ENCODE measurements around the gene PRAME.
A peak's percentile ranks its signal among the peaks of the same experiment; 100 is the strongest.
"Not testable (repeated sequence)": the region's sequence is repeated elsewhere in the genome, so short reads cannot be mapped to it uniquely, and the experiment has no call there.

Gene PRAME

DNA sequence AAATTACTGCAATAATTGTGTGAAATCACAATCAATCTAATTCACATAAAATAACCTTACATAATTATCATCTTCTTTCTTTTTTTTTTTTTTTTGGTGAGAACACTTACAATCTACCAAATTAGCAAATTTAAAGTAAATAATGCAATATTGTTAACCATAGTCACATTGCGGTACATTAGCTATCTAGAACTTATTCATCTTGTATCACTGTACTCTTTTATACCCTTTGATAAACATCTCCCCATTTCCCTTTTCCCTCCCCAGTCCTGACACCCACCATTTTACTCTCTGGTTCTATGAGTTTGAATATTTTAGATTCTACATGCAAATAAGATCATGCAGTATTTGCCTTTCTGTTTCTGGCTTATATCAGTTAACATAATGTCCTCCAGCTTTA, 24.0 kb upstream of the PRAME start:
- DNase-seq (ENCODE audit: insufficient read length, low spot score) (no peak), FAIRE-seq (no peak)

DNA sequence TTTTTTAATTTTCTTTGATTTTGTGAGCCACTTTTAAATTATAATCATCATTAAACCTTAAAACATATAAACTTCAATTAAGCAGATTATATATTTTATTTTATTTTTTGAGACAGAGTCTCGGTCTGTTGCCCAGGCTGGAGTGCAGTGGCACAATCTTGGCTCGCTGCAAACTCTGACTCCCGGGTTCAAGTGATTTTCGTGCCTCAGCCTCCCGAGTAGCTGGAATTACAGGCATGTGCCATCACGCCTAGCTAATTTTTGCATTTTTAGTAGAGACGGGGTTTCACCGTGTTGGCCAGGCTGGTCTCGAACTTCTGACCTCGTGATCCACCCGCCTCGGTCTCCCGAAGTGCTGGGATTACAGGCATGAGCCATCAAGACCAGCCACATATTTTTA, 22.5 kb upstream of the PRAME start:
- FAIRE-seq; DNase-seq (ENCODE audit: insufficient read length, low spot score): not testable (repeated sequence)

DNA sequence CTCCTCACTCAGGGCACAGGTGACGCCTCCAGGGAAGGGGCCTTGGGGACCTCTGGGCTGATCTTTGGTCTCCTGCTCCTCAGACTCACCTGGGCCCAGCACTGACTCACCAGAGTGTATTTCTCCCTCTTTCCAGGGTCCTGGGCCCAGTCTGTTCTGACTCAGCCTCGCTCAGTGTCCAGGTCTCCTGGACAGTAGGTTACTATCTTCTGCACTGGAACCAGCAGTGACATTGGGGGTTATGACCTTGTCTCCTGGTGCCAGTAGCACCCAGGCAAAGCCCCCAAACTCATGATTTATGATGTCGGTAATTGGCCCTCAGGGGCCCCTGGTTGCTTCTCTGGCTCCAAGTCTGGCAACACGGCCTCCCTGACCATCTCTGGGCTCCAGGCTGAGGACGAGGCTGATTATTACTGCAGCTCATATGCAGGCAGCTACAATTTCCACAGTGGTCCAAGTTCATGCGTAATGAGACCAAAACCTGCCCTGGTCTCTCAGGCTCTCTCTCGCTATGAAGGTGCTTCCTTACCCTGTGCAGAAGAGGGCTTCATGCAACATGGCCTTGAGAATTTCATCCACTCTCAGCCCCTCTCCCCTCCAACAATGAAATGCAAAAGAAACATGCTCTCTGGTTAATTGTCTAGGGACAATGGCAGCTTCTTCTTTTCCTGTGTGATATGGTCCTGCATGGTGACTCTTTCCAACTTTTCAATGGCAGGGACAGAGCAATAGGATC, 21.0 kb upstream of the PRAME start:
- no peak for FAIRE-seq

DNA sequence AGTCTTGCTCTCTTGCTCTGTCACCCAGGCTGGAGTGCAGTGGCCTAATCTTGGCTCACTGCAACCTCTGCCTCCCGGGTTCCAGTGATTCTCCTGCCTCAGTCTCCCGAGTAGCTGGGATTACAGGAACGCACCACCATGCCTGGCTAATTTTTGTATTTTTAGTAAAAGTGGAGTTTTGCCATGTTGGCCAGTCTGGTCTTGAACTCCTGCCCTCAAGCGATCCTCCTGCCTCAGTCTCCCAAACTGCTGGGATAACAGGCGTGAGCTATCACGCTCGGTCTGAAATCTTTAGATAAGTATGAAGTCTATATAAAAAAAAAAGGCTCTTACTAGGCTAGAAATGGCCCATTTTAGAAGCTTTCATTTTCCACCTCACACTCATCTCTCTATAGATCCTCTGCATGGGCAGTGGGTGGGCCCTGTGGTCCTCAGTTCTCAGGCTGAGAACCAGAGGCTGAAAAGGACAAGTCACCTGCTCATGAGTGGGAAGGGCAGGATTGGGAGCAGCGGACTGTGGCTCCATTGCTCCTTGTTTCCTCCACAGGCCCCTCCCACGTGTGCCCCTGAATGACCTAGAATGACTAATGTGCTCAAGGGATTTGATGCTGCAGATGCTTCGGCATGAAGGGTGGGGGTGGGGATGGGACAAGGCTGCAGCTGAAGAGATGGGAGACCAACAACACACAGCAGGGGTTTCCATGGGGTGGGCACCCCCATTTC, 19.8 kb upstream of the PRAME start:
- DNase-seq (ENCODE audit: insufficient read length, low spot score) = no peak
- no peak for FAIRE-seq

More for the DNA sequence above, 21.0 kb upstream of the PRAME start:
- no peak for DNase-seq (ENCODE audit: insufficient read length, low spot score)

DNA sequence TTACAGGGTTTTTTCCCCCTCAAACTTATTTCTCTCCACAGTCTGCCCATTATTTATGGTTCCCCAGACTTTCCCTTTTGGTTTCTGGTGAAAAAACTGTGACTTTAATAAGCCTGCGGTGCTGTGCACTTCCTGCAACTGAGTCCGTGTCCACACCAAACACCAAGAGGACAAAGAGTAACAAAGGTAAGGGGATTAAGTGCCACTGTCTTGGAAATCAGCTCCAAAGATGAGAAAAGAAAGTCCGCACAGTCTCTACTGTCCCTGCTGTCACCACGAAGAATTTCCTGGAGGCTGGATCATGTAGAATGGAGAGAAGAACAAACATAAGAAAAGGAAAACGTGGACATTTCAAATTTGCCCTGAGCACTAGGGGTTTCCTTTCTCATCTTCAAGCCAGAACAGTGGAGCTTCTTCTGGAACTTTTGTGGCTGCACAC, 17.9 kb upstream of the PRAME start:
- FAIRE-seq (no peak), DNase-seq (ENCODE audit: insufficient read length, low spot score) (no peak)

DNA sequence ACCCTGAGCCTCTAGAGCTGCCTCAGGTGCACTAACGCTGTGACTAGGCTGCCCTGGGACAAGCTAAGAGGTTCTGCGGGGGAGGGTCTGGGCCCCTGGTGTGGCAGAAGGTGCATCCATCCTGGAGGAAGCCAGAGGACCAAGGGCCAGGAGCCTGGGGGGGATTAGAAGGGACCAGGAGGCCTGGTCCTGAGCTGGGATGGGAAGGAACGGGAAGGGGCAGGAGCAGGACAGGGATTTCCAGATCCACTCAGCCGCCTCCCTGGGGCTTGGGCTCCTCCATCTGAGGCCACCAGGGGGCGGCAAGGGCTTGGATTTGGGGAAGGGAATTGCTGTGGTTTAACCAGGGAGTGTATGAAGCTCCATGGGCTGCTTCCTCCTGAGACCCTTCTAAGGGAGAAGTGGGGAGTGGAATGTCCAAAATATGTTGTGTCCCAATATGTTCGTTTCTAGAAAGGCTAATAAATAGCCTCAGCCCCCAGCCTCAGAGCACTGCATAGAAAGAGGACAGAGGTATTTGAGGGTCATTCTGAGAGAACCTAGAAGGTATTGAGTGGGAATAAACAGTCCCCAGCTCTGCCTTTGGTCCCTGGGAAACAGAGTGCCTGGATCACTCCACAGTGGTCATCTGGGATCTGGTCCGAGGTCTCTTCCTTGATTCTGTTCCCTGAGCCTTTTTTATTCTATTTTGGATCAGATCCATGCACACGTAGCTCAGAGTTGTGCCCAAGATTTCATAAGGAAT, 17.4 kb upstream of the PRAME start:
- no peak for DNase-seq (ENCODE audit: insufficient read length, low spot score)
- FAIRE-seq = no peak

DNA sequence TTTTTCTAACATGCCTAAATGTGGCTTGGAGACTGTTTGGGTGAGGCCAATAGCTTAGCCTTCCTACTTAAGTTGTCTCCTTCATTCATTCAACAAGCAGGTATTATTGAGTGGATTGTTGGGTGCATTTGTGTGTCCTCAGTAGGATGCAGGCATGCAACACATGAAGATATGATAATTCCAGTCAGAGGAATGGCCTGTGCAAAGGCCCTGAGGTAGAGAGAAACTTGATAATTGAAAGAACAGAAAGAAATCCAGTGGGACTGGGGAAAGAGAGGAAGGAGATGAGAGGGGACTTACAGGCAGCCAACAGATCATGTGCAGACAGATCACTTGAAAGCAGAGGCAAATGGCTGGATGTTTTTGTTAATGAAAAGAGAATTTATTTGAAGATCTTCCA, 15.3 kb upstream of the PRAME start:
- FAIRE-seq (no peak), DNase-seq (ENCODE audit: insufficient read length, low spot score) (no peak)

DNA sequence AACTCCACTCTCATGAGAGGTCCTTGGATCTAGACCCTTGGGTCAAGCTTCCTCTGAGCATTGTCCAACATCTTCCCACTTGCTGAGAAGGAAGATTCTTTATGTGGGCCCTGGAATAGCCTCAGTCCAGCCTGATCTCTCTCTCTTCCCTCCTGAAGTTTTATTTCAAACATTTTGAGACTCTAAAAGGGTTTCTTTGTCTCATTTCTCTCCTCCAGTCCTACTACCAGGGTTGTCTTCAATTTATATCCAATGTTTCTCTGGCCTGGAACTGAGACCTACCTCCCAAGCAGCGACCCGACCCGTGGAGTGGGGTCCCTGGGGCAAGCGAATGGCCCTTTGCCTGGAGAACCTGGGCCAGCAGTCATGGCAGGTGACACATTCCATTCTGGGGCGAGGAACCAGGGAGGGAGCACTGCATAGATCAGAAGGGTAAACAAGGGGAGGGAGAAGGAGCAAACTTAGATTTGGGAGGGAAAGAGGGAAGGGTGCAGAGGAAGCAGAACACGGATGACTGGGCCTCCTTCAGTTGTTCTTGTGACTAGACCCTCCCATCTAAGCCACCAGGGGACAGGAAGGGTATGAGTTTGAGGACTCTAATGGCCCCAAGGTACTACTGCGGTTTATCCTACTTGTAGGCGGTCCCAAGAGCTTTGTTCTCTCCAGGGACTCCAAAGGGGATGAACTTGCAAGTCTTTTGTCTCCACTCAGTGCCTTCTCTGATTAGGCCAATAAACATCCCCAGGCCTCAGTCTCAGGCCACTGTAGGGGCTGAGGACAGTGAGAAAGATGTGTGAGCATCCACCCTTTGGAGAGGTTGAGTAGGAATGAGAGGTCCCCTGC, 14.2 kb upstream of the PRAME start:
- DNase-seq (ENCODE audit: insufficient read length, low spot score) = no peak

DNA sequence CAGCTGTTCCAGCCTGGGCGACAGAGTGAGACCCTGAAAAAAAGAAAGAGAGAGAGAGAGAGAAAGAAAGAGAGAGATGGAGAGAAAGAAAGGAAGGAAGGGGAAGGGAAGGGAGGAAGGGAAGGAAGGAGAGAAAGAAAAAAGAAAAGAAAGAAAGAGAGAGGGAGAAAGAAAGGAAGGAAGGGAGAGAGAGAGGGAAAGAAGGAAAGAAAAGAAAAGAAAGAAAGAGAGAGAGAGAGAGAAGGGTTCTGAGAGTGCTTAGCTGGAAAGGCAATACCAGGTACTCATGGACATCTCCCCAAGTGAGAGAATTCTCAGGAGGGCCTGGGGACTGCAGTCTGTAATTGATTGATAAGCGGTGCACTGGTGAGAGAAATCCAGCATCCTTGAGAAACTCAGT, 12.8 kb upstream of the PRAME start:
- no peak for FAIRE-seq
- no peak for DNase-seq (ENCODE audit: insufficient read length, low spot score)

More for the DNA sequence above, 14.2 kb upstream of the PRAME start:
- no peak for FAIRE-seq

DNA sequence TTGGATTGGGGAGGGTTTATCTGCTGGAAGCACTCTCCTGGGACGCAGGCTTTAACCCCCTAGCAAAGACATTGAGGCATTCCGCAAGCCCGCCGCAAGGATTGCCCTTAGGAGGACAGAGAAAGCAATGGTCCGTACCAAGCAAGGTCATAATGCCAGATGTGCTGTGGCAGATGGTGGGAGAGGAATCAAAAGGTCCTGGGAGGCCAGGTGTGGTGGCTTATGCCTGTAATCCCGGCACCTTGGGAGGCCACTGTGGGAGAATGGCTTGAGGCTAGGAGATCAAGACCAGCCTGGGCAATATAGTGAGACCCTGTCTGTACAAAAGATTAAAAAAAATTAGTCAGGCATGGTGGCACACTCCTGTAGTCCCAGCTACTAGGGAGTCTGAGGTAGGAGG, 12.4 kb upstream of the PRAME start:
- no peak for FAIRE-seq

DNA sequence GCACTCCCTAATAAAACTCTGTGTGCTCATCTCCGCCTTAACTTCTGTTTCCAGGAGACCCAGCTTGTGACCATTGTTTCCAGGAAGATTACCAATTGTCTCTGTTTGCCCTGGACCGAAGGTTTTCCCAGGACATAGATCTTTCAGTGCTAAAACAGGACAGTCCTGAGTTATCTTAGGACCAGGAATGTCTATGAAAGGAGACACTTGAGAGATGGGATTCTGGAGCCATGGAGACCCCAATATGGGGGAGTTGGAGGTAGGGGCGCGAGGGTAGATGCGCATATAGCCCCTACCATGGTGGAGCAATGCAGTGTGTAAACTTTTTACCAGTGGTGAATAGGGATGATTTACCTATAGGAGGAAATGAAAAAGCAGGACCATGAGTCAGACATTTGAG, 10.2 kb upstream of the PRAME start:
- FAIRE-seq = no peak
- DNase-seq (ENCODE audit: insufficient read length, low spot score) = no peak

More for the DNA sequence above, 12.4 kb upstream of the PRAME start:
- no peak for DNase-seq (ENCODE audit: insufficient read length, low spot score)

DNA sequence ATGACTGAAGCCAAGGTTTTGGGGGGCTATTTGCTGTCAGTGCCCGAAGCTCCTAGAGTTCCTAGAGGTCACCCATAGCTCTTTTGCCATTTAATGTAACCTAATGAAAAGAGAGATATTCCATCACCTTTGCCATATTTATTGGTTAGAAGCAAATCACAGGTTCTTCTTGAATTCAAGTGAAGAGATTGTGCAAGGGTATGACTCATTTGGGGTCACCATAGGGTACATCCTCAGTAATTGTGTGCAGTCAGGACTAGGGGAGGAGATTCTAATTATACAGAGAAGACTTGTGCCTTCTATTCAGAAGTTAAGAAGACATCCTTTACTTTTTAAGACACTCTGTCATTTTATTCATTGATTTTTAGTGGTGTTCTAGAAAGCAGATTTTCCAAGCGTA, 6.9 kb upstream of the PRAME start:
- FAIRE-seq = no peak
- no peak for DNase-seq (ENCODE audit: insufficient read length, low spot score)

DNA sequence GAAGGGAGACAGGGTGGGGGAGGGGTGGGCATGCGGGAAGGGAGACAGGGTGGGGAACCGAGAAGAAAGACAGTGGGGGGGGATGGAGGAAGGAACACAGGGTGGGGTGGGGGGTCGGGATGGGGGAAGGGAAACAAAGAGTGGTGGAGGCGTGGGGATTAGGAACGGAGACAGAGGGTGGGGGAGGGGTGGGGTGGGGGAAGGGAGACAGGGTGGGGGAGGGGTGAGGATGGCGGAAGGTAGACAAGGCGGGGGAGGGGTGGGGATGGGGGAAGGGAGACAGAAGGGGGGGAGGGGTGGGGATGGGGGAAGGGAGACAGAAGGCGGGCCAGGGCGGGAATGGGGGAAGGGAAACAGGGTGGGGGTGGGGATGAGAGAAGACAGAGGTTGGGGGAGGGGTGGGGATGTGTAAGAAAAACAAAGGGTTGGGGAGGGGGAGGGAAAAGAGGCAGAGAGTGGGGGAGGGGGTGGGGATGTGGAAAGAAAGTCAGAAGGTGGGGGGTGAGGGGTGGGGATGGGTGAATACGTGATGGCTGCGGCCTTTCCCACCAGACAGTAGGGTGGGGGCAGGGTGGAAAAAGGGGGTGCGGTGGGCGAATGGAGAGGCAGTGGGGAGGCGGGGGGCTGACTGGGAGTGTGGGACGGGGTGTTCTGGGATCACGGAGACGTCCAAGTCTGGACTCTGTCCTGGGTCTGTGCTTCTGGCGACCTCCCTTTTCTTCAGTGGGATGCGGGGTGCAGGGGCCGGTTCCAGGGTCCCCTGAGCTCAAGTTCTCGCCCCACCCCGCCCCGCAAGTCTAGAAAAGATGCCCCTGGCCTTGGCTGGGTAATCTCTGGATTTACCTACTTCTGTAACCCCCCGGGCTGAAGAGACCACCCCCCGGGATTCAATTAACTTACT, 744 bp downstream of the PRAME start:
- DNase-seq (ENCODE audit: insufficient read length, low spot score) = no peak
- no peak for FAIRE-seq

DNA sequence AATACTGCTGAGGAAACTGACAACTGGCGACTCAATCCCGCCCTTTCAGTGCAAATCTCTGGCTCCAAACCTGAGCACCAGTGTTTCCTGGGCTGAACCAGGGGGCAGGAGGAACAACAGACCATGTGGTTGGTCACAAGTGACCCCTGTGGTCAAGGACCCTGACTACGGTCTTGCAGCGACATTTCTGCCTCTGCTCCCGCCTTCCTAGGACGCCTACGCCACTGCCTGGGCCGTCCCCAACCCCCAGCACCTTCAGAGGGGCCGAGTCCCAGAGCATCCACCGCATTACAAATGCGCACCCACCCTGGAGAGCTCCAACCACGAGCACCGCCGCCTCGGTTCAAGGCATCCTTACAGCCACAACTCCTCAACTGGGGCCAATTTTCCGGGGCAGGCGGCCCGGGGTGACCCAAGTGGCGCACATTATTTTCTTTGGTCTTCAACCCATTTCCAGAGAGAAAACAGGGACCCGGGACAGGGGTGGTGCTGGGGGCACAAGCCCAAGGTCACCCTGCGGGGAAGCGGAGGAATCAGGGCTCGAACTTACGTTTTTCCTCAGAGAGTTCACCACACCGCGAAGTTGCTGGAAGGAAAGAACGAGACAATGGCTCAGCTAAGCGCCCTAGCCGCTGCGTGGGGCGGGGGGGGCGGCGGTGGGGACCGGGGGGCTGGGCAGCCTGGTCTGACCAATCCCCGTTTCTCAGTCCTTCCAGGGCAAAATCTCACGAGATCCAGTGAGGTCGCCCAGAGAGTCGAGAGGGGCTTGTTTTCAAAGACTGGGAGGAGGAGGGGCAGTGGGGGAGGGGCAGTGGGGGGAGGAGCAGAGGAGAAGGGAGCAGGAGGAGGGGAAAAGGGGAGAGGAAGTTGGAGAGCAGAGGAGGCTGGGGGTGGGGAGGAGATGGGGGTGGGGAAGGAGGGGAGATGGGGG, 1.8 kb downstream of the PRAME start:
- FAIRE-seq (no peak), DNase-seq (ENCODE audit: insufficient read length, low spot score) (no peak)

DNA sequence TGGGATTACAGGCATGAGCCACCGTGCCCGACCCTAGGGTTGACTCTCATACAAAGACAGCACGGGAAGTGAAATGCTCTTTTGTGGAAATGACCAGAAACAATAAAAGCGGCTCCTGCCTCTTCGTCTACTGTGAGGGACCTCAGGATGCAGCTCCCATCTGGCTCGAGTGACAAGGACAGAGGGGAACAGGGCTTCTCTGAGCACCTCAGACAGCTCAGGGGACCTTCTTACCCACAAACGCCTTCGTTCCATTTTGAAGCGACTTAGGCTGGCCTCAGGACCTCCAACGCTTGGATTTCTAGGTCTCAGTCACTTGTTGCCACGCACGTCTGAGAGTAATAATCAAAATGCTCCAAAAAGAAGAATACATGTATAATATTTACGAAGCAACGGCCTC, 2.5 kb downstream of the PRAME start:
- DNase-seq (ENCODE audit: insufficient read length, low spot score) = no peak
- FAIRE-seq = no peak

DNA sequence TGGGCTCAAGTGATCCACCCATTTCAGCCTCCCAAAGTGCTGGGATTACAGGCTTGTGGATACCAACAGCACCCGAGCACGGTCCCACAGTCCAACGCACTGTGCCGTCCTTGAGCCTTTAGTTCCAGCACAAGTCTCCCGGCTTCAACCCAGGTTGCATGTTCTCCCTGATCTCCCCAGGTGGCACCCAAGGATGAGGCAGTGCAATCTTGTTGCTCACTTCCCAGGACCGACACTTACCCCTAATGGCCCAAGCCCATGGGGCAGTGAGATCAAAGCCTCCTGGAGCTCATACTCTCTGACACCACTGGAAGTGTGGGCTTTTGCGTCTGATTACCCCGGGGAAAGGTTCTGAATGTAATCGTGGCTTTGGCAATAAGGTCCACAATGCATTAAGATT, 3.5 kb downstream of the PRAME start:
- no peak for DNase-seq (ENCODE audit: insufficient read length, low spot score)
- FAIRE-seq = no peak

DNA sequence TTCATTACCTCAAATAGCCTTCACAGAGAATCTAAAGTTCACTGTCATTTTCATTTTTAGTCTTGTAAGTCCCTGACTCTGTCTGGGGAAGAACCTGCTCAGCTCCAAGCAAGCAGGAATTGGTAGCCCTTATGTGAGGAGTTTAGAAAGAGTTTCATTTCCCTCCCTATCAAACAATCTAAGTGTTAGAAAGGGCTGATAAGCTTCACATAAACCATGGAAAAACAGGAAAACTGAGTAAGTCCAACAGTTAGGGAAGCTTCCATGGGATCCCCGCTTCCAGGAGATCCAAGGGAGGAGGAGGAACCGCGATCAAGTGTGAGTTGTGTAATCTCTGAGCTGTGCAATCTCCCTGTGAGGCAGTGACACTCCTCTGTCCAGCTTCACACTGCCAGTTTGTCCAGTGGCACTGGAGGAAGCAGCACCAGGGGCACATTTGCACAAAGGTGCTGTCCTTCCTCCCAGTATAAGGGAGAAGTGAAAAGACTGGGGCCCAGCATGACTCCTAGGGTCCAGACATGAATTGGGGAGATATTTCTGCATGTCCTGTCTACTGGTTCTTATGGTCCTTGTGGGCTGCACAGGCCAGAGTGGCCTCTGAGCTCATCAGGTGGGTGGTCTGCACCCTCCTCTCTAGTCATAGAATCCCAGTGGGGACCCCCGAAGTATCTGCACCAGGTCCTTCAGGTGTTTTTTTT, 4.3 kb downstream of the PRAME start:
- FAIRE-seq = peak; percentile 52
- DNase-seq (ENCODE audit: insufficient read length, low spot score) = no peak
